OCI-LY7 (cell line): ENCODE data around the gene CAMSAP2. TPM values are rescaled to one million over a fixed set of nuclear protein-coding genes. Genes with fewer than 3 reads are reported as not detected.

ENCODE experiments used
- BruUV-seq: library from RNA; stranded (reverse); fragments of 400-500 nt; replicated peaks from 2 replicates; lab custom pipeline; 2021; lab: Mats Ljungman, UMichigan
- CTCF ChIA-PET: fragments of 300-600 bp; sonication (Branson Sonifier 250); formaldehyde crosslinking; loops from one replicate; lab custom pipeline; 2022; ENCODE audit warnings: antibody characterized with exemption; ENCODE audit not compliant: unreplicated experiment; lab: Charles Lee
- POLR2A ChIA-PET: fragments of 300-600 bp; sonication (Branson Sonifier 250); formaldehyde crosslinking; loops from one replicate; lab custom pipeline; 2022; ENCODE audit warnings: antibody characterized with exemption; lab: Charles Lee
- DNase-seq: peaks from one replicate; pipeline ENCODE4 v3.0.0-alpha.2; 2015; ENCODE audit warnings: low spot score
- H2AFZ ChIP-seq: fragments of 200-600 bp; sonication (generic), shearing (Covaris generic); 2 replicates; pipeline ENCODE4 v1.6.1; 2014; ENCODE audit warnings: mild to moderate bottlenecking, antibody characterized with exemption, low read length, moderate library complexity
- H3K27ac ChIP-seq: fragments of 200-600 bp; sonication (generic); 2 replicates; pipeline ENCODE4 v1.5.1; 2014; ENCODE audit warnings: mixed run types, low read depth, mild to moderate bottlenecking, moderate library complexity, low read length, inconsistent platforms; ENCODE audit not compliant: poor library complexity, severe bottlenecking
- H3K36me3 ChIP-seq: fragments of 200-600 bp; sonication (generic); 2 replicates; pipeline ENCODE4 v1.6.1; 2014; ENCODE audit warnings: mild to moderate bottlenecking, antibody characterized with exemption, low read length, moderate library complexity, mixed read lengths; ENCODE audit not compliant: insufficient read depth
- H3K4me1 ChIP-seq: fragments of 200-600 bp; sonication (generic); 2 replicates; pipeline ENCODE4 v1.5.1; 2014; ENCODE audit warnings: mild to moderate bottlenecking, low read length; ENCODE audit not compliant: insufficient read depth, poor library complexity, severe bottlenecking
- H3K4me2 ChIP-seq: fragments of 200-600 bp; sonication (generic); 2 replicates; pipeline ENCODE4 v1.6.1; 2014; ENCODE audit warnings: mild to moderate bottlenecking, low read length
- H3K4me3 ChIP-seq: fragments of 200-600 bp; sonication (generic); 2 replicates; pipeline ENCODE4 v1.5.1; 2014; ENCODE audit warnings: mild to moderate bottlenecking, low read depth, low read length; ENCODE audit not compliant: poor library complexity, severe bottlenecking
- H3K79me2 ChIP-seq: fragments of 200-600 bp; sonication (generic); 2 replicates; pipeline ENCODE4 v1.6.1; 2016; ENCODE audit warnings: low read depth, mild to moderate bottlenecking, low read length, moderate library complexity, mixed read lengths; ENCODE audit not compliant: insufficient read depth
- H3K9me2 ChIP-seq: fragments of 200-600 bp; sonication (generic); 2 replicates; pipeline ENCODE4 v1.6.1; 2016; ENCODE audit warnings: mild to moderate bottlenecking, low read length, mixed read lengths; ENCODE audit not compliant: insufficient read depth
- H3K9me3 ChIP-seq: fragments of 200-600 bp; sonication (generic); 2 replicates; pipeline ENCODE4 v1.6.1; 2014; ENCODE audit warnings: mild to moderate bottlenecking, mixed run types, low read length, mixed read lengths
- H4K20me1 ChIP-seq: fragments of 200-600 bp; sonication (generic); 2 replicates; pipeline ENCODE4 v1.6.1; 2014; ENCODE audit warnings: mild to moderate bottlenecking, antibody characterized with exemption, low read length, moderate library complexity, mixed read lengths; ENCODE audit not compliant: insufficient read depth
- CTCF ChIP-seq: fragments of 200-600 bp; sonication (generic); conservative IDR thresholded peaks from 2 replicates; pipeline ENCODE4 v1.5.1; 2014; ENCODE audit warnings: mild to moderate bottlenecking, antibody characterized with exemption, low read length, moderate library complexity, mixed read lengths
- EZH2phosphoT487 ChIP-seq: fragments of 200-600 bp; sonication (generic); IDR thresholded peaks from 2 replicates; pipeline ENCODE4 v1.6.1; 2018; ENCODE audit warnings: low read depth, borderline replicate concordance, mild to moderate bottlenecking, mixed run types, antibody characterized with exemption, low read length, moderate library complexity, mixed read lengths
- intact Hi-C: fragments of 100-400 bp; cut with micrococcal nuclease; formaldehyde crosslinking; loops from one replicate; pipeline ENCODE4 v1.10.0; 2022; ENCODE audit not compliant: unreplicated experiment
- total RNA-seq, 2 experiments: library from RNA; depleted of rRNA in 1 of 2; stranded (reverse); fragments of >200 nt in 1 of 2; shearing (Covaris generic) in 1 of 2; gene quantifications; 2 replicates each; pipeline ENCODE4 v1.2.3, GENCODE V29; 2014 to 2022

The CAMSAP2 gene
- total RNA-seq, 2 experiments from 2014 or later, result 9.2 to 14.9 TPM

- no peak for DNase-seq
- intact Hi-C loops, result no loop called here
- no peak for TF ChIP-seq CTCF
- CTCF ChIA-PET, result no interaction called here
- POLR2A ChIA-PET, result interaction anchor here (0.6 kb wide), 1 partner anchor 112 kb away, joined by 5 read pairs; no protein-coding TSS in a partner anchor
- Histone ChIP-seq H2AFZ (no peak overlapping the region), H3K4me2 (no peak overlapping the region), H3K4me3 (no peak overlapping the region), H3K79me2 (no peaks in the 10 kb centered on the region), H3K9me3 (no peaks in the 10 kb centered on the region), H3K27ac (no peak overlapping the region), H4K20me1 (no peaks in the 10 kb centered on the region), H3K9me2 (no peaks in the 10 kb centered on the region), H3K36me3 (no peaks in the 10 kb centered on the region), H3K4me1 (no peaks in the 10 kb centered on the region)
- no TSS peak for BruUV-seq
Observed at GRCh38 chr1:200901350-200901749, 162.7 kb downstream of the CAMSAP2 start.

GRCh38 chr1:200901796-200902444 lies 163.2 kb downstream of the CAMSAP2 start:
- H3K27ac ChIP-seq, result no peak overlapping the region
- H3K36me3 ChIP-seq, result no peaks in the 10 kb centered on the region
- intact Hi-C loops, result no loop called here
- no peak for TF ChIP-seq CTCF
- TF ChIP-seq EZH2phosphoT487, result no peak
- no peak for DNase-seq
- H3K4me3 ChIP-seq, result no peak overlapping the region
- no peaks in the 10 kb centered on the region for H4K20me1 ChIP-seq
- no peaks in the 10 kb centered on the region for H3K9me3 ChIP-seq
- no TSS peak for BruUV-seq
- H3K4me1 ChIP-seq, result no peaks in the 10 kb centered on the region
- ChIA-PET POLR2A (no interaction called here), CTCF (no interaction called here)
- no peak overlapping the region for H2AFZ ChIP-seq
- no peaks in the 10 kb centered on the region for H3K79me2 ChIP-seq
- no peaks in the 10 kb centered on the region for H3K9me2 ChIP-seq
- no peak overlapping the region for H3K4me2 ChIP-seq

- H3K4me3 ChIP-seq, result no peak overlapping the region
- ChIA-PET CTCF (interaction anchor here (1.0 kb wide), 1 partner anchor 26 kb away, joined by 4 read pairs; no protein-coding TSS in a partner anchor), POLR2A (no interaction called here)
- H3K9me3 ChIP-seq, result no peaks in the 10 kb centered on the region
- no peaks in the 10 kb centered on the region for H3K79me2 ChIP-seq
- intact Hi-C loops, result no loop called here
- no peak overlapping the region for H3K4me2 ChIP-seq
- no peaks in the 10 kb centered on the region for H3K9me2 ChIP-seq
- no TSS peak for BruUV-seq
- H3K27ac ChIP-seq, result no peak overlapping the region
- no peak for TF ChIP-seq EZH2phosphoT487
- TF ChIP-seq CTCF, result no peak
- DNase-seq, result no peak
- no peak overlapping the region for H2AFZ ChIP-seq
- H3K36me3 ChIP-seq, result no peaks in the 10 kb centered on the region
- no peaks in the 10 kb centered on the region for H3K4me1 ChIP-seq
- H4K20me1 ChIP-seq, result no peaks in the 10 kb centered on the region
Observed at GRCh38 chr1:200903793-200904192, 165.1 kb downstream of the CAMSAP2 start.
